ENCODE measurements around the gene EGR2.

GRCh38 chr10:62779487-62780248 is 36.5 kb downstream of the EGR2 start:
- no peak for TF ChIP-seq CTCF (IDR thresholded peaks at IDR 0.05)
- no peak for TF ChIP-seq POLR2A (IDR thresholded peaks at IDR 0.05)

Measured in testis (tissue), 2 donors.